HCT116 (cell line): ENCODE data around the gene HACE1. TPM values are rescaled to one million over a fixed set of nuclear protein-coding genes. Genes with fewer than 3 reads are reported as not detected.

ENCODE experiments used
- ATAC-seq: fragments of 200-7000 bp; cut with Tn5 transposase; 2 replicates; pipeline ENCODE4 v1.9.1; 2020; ENCODE audit warnings: mild to moderate bottlenecking, moderate library complexity
- BruUV-seq: library from RNA; stranded (reverse); fragments of 400-500 nt; replicated peaks from 2 replicates; lab custom pipeline; 2021; lab: Mats Ljungman, UMichigan
- CTCF ChIA-PET: fragments of 300-600 bp; sonication (Branson Sonifier 250); formaldehyde crosslinking; loops from one replicate; lab custom pipeline; 2021; ENCODE audit warnings: antibody characterized with exemption; lab: Charles Lee
- POLR2A ChIA-PET: fragments of 300-600, 350-600 bp; sonication (Branson Sonifier 250); formaldehyde crosslinking; loops from one replicate; lab custom pipeline; 2021; ENCODE audit warnings: antibody characterized with exemption; lab: Charles Lee
- RAD21 ChIA-PET, 2 experiments: fragments of 300-600 bp; sonication (Branson Sonifier 250); formaldehyde crosslinking; loops; one replicate each; lab custom pipeline; 2023; ENCODE audit warnings: low total read pairs in 2 of 2; ENCODE audit not compliant: uncharacterized antibody in 2 of 2, unreplicated experiment in 2 of 2, low non-redundant PET in 1 of 2; lab: Charles Lee
- DNase-seq: peaks from one replicate; pipeline ENCODE4 v3.0.0-alpha.2; 2010; ENCODE audit warnings: low read depth, low spot score
- H2AFZ ChIP-seq: fragments of 200-600 bp; shearing (Covaris generic), sonication (generic); 2 replicates; pipeline ENCODE4 v1.6.1; 2017; ENCODE audit warnings: low read depth, mixed run types, mixed read lengths, antibody characterized with exemption, low read length; ENCODE audit not compliant: poor library complexity, severe bottlenecking
- H3K27ac ChIP-seq: 2 replicates; pipeline ENCODE4 v1.5.1; 2012; ENCODE audit warnings: low read depth, low read length
- H3K27me3 ChIP-seq: fragments of 200-600 bp; sonication (generic); 2 replicates; pipeline ENCODE4 v1.6.1; 2016; ENCODE audit warnings: mixed run types, low read length, mixed read lengths; ENCODE audit not compliant: insufficient read depth
- H3K36me3 ChIP-seq, 2 experiments: fragments of 200-500 bp in 1 of 2; fragments of 200-600 bp in 1 of 2; sonication (Bioruptor generic) in 1 of 2; sonication (generic) in 1 of 2; 2 replicates each; pipeline versions ENCODE4 v1.5.1 to v1.6.1; 2014 to 2016; ENCODE audit warnings: low read length in 2 of 2, inconsistent platforms in 1 of 2, mixed read lengths in 1 of 2, mixed run types in 1 of 2; ENCODE audit not compliant: insufficient read depth in 2 of 2, control insufficient read depth in 1 of 2
- H3K4me1 ChIP-seq, 2 experiments: fragments of 200-600 bp in 1 of 2; sonication (generic) in 1 of 2; 2 replicates each; pipeline versions ENCODE4 v1.5.1 to v1.6.1; 2012 to 2017; ENCODE audit warnings: low read length in 2 of 2, inconsistent platforms in 1 of 2, mild to moderate bottlenecking in 1 of 2, mixed read lengths in 1 of 2, mixed run types in 1 of 2, moderate library complexity in 1 of 2; ENCODE audit not compliant: insufficient read depth in 2 of 2, control insufficient read depth in 1 of 2
- H3K4me2 ChIP-seq: fragments of 200-600 bp; sonication (generic); 2 replicates; pipeline ENCODE4 v1.6.1; 2017; ENCODE audit warnings: mixed run types, low read length, mixed read lengths
- H3K4me3 ChIP-seq, 2 experiments: fragments of 200-600 bp in 1 of 2; sonication (generic) in 1 of 2; replicated peaks in 1 of 2; 2 replicates each; pipeline ENCODE4 v1.5.1; 2011 to 2016; ENCODE audit warnings: low read length in 2 of 2, control low read depth in 1 of 2, low read depth in 1 of 2, mild to moderate bottlenecking in 1 of 2, mixed read lengths in 1 of 2, mixed run types in 1 of 2
- H3K79me2 ChIP-seq: fragments of 200-600 bp; sonication (generic); 2 replicates; pipeline ENCODE4 v1.6.1; 2017; ENCODE audit warnings: mild to moderate bottlenecking, mixed run types, low read length, moderate library complexity, mixed read lengths; ENCODE audit not compliant: insufficient read depth
- H3K9ac ChIP-seq: fragments of 200-600 bp; sonication (generic); 2 replicates; pipeline ENCODE4 v1.6.1; 2016; ENCODE audit warnings: low read length, mixed read lengths
- H3K9me2 ChIP-seq: fragments of 200-600 bp; sonication (generic), shearing (Covaris generic); 2 replicates; pipeline ENCODE4 v1.6.1; 2017; ENCODE audit warnings: mixed run types, mild to moderate bottlenecking, moderate library complexity; ENCODE audit not compliant: insufficient read depth
- H3K9me3 ChIP-seq, 2 experiments: fragments of 200-500 bp in 1 of 2; fragments of 200-600 bp in 1 of 2; sonication (Bioruptor generic) in 1 of 2; sonication (generic) in 1 of 2; 2 replicates each; pipeline ENCODE4 v1.6.1; 2014 to 2017; ENCODE audit warnings: low read length in 2 of 2, mixed read lengths in 2 of 2, inconsistent platforms in 1 of 2, low read depth in 1 of 2, mild to moderate bottlenecking in 1 of 2, mixed run types in 1 of 2, moderate library complexity in 1 of 2; ENCODE audit not compliant: control insufficient read depth in 1 of 2, insufficient read depth in 1 of 2
- H4K20me1 ChIP-seq: fragments of 200-600 bp; sonication (generic), shearing (Covaris generic); 2 replicates; pipeline ENCODE4 v1.6.1; 2017; ENCODE audit warnings: mixed run types, mild to moderate bottlenecking, moderate library complexity; ENCODE audit not compliant: insufficient read depth
- CBX3 ChIP-seq: IDR thresholded peaks from 2 replicates; pipeline ENCODE4 v1.6.1; 2012; ENCODE audit warnings: low read depth
- CEBPB ChIP-seq: IDR thresholded peaks from 2 replicates; pipeline ENCODE4 v1.6.1; 2012; ENCODE audit warnings: low read depth
- EGR1 ChIP-seq: IDR thresholded peaks from 2 replicates; pipeline ENCODE4 v1.6.1; 2012; ENCODE audit warnings: low read depth
- ELF1 ChIP-seq: IDR thresholded peaks from 2 replicates; pipeline ENCODE4 v1.6.1; 2012; ENCODE audit warnings: low read depth, borderline replicate concordance
- POLR2A ChIP-seq: IDR thresholded peaks from 2 replicates; pipeline ENCODE4 v1.7.0; 2011; ENCODE audit warnings: borderline replicate concordance; ENCODE audit not compliant: insufficient read depth, insufficient read length; ENCODE audit errors: extremely low read depth
- POLR2AphosphoS5 ChIP-seq: IDR thresholded peaks from 2 replicates; pipeline ENCODE4 v1.6.1; 2011; ENCODE audit warnings: mild to moderate bottlenecking, low read depth, low read length, moderate library complexity
- RAD21 ChIP-seq: IDR thresholded peaks from 2 replicates; pipeline ENCODE4 v1.6.1; 2012; ENCODE audit warnings: low read depth, mild to moderate bottlenecking
- SIN3A ChIP-seq: IDR thresholded peaks from 2 replicates; pipeline ENCODE4 v1.6.1; 2012; ENCODE audit warnings: low read depth
- SP1 ChIP-seq: IDR thresholded peaks from 2 replicates; pipeline ENCODE4 v1.6.1; 2012; ENCODE audit warnings: low read depth
- SRF ChIP-seq: IDR thresholded peaks from 2 replicates; pipeline ENCODE4 v1.6.1; 2012; ENCODE audit warnings: low read depth
- TCF7L2 ChIP-seq: IDR thresholded peaks from 2 replicates; pipeline ENCODE4 v1.7.0; 2011; ENCODE audit warnings: borderline replicate concordance, inconsistent platforms; ENCODE audit not compliant: insufficient read depth, insufficient read length; ENCODE audit errors: extremely low read depth
- intact Hi-C: fragments of 100-400 bp; cut with micrococcal nuclease; formaldehyde crosslinking; loops from 2 replicates; pipeline ENCODE4 v1.10.0; 2022
- total RNA-seq: library from RNA; stranded (reverse); gene quantifications from one replicate; pipeline ENCODE4 v1.2.1, GENCODE V29; 2021; ENCODE audit not compliant: unreplicated experiment
- TF ChIP-seq, protein P1 (sequence below): IDR thresholded peaks from 2 replicates; pipeline ENCODE4 v1.6.1; 2012; ENCODE audit warnings: low read depth
- TF ChIP-seq, protein P2 (sequence below), 3 experiments: fragments of 200-600 bp in 1 of 3; sonication (generic) in 1 of 3; IDR thresholded peaks in 2 of 3; conservative IDR thresholded peaks in 1 of 3; 2 replicates each; pipeline ENCODE4 v1.5.1; 2012 to 2017; ENCODE audit warnings: low read depth in 2 of 3, low read length in 2 of 3, antibody characterized with exemption in 1 of 3, borderline replicate concordance in 1 of 3, control low read depth in 1 of 3, mild to moderate bottlenecking in 1 of 3, mixed read lengths in 1 of 3, mixed run types in 1 of 3, moderate library complexity in 1 of 3; ENCODE audit not compliant: insufficient read depth in 1 of 3

Gene HACE1
- total RNA-seq, 1 experiment from 2014 or later, result 10.9 TPM

DNA sequence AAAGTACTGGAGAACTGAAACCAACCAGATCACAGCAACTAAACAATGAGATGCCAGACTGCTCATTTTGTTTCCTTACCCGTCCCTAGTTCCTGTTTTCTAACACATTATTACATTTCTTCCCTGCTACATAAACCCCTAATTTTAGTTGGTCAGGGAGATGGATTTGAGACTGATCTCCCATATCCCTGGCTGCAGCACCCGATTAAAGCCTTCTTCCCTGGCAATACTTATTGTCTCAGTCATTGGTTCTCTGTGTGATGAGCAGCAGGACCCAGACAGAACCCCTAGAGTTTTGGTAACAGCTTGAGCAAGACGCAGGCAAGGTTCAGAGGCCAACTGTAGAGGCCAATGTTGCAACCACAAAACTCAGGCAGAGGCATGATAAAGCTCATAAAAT is 28.3 kb upstream of the HACE1 start:
- TF ChIP-seq SP1, result no peak
- TF ChIP-seq SRF, result no peak
- no peak for TF ChIP-seq CEBPB
- TF ChIP-seq TCF7L2, result no peak
- no peak for TF ChIP-seq POLR2A
- TF ChIP-seq POLR2AphosphoS5, result no peak
- no peak for TF ChIP-seq CBX3
- no peak for TF ChIP-seq ELF1
- no peak for TF ChIP-seq SIN3A
- ATAC-seq, result no peak
- Histone ChIP-seq H3K27ac (no peak overlapping the region), H3K27me3 (no peaks in the 10 kb centered on the region), H3K36me3 (no peaks in the 10 kb centered on the region), H3K4me1 (no peaks in the 10 kb centered on the region), H4K20me1 (no peaks in the 10 kb centered on the region), H3K79me2 (no peaks in the 10 kb centered on the region), H3K4me2 (no peak overlapping the region), H3K9me2 (no peaks in the 10 kb centered on the region), H3K9me3 (peaks cover 0 to 5% of the 10 kb centered on the region in 2 experiments; a peak in 1 of 4 replicates), H2AFZ (no peak overlapping the region), H3K9ac (no peak overlapping the region), H3K4me3 (no peak overlapping the region)
- ChIA-PET CTCF (no interaction called here), RAD21 (no interaction called here), POLR2A (no interaction called here)
- BruUV-seq, result no TSS peak
- DNase-seq, result no peak
- intact Hi-C loops, result no loop called here

DNA sequence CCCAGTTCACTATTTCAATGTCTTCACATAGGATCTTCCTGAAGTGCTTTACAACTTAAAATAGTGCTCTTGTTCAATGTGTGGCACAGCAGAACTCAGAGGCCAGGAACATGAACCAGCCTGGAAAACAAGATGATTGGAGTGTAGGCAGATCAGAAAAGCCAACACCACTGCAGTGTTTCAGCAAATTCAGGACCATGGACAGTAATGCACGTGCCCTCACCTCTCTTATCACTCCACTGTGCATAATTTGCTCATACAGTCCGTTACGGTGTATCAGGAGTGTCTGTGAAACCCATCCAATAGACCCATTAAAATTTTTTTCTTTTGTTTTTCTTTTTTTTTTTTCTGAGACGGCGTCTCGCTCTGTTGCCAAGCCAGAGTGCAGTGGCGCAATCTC is 27.6 kb upstream of the HACE1 start:
- ATAC-seq (no peak), DNase-seq (no peak)
- intact Hi-C loops, result no loop called here
- Histone ChIP-seq H4K20me1 (no peaks in the 10 kb centered on the region), H3K36me3 (no peaks in the 10 kb centered on the region), H2AFZ (no peak overlapping the region), H3K27ac (no peak overlapping the region), H3K9ac (no peak overlapping the region), H3K4me2 (no peak overlapping the region), H3K27me3 (no peaks in the 10 kb centered on the region), H3K9me2 (no peaks in the 10 kb centered on the region), H3K4me1 (no peaks in the 10 kb centered on the region), H3K4me3 (no peak overlapping the region), H3K79me2 (no peaks in the 10 kb centered on the region), H3K9me3 (peaks cover 0 to 5% of the 10 kb centered on the region in 2 experiments; a peak in 1 of 4 replicates)
- no TSS peak for BruUV-seq
- ChIA-PET POLR2A (no interaction called here), CTCF (no interaction called here), RAD21 (no interaction called here)
- TF ChIP-seq, protein P1, sequence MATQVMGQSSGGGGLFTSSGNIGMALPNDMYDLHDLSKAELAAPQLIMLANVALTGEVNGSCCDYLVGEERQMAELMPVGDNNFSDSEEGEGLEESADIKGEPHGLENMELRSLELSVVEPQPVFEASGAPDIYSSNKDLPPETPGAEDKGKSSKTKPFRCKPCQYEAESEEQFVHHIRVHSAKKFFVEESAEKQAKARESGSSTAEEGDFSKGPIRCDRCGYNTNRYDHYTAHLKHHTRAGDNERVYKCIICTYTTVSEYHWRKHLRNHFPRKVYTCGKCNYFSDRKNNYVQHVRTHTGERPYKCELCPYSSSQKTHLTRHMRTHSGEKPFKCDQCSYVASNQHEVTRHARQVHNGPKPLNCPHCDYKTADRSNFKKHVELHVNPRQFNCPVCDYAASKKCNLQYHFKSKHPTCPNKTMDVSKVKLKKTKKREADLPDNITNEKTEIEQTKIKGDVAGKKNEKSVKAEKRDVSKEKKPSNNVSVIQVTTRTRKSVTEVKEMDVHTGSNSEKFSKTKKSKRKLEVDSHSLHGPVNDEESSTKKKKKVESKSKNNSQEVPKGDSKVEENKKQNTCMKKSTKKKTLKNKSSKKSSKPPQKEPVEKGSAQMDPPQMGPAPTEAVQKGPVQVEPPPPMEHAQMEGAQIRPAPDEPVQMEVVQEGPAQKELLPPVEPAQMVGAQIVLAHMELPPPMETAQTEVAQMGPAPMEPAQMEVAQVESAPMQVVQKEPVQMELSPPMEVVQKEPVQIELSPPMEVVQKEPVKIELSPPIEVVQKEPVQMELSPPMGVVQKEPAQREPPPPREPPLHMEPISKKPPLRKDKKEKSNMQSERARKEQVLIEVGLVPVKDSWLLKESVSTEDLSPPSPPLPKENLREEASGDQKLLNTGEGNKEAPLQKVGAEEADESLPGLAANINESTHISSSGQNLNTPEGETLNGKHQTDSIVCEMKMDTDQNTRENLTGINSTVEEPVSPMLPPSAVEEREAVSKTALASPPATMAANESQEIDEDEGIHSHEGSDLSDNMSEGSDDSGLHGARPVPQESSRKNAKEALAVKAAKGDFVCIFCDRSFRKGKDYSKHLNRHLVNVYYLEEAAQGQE, result peak; percentile 72
- TF ChIP-seq, protein P2, sequence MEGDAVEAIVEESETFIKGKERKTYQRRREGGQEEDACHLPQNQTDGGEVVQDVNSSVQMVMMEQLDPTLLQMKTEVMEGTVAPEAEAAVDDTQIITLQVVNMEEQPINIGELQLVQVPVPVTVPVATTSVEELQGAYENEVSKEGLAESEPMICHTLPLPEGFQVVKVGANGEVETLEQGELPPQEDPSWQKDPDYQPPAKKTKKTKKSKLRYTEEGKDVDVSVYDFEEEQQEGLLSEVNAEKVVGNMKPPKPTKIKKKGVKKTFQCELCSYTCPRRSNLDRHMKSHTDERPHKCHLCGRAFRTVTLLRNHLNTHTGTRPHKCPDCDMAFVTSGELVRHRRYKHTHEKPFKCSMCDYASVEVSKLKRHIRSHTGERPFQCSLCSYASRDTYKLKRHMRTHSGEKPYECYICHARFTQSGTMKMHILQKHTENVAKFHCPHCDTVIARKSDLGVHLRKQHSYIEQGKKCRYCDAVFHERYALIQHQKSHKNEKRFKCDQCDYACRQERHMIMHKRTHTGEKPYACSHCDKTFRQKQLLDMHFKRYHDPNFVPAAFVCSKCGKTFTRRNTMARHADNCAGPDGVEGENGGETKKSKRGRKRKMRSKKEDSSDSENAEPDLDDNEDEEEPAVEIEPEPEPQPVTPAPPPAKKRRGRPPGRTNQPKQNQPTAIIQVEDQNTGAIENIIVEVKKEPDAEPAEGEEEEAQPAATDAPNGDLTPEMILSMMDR (IDR thresholded peaks at IDR 0.05 in 2 of 3, conservative IDR thresholded peaks at IDR 0.05 in 1 of 3; ENCODE audit: borderline replicate concordance in 1 of 3, insufficient read depth in 1 of 3, low read depth in 2 of 3, low read length in 2 of 3), result no peak
- TF ChIP-seq RAD21 (no peak), EGR1 (no peak), CBX3 (no peak)
